GM19395 (cell line): ENCODE results near the gene VANGL1.
A peak's percentile ranks its signal among the peaks of the same experiment; 100 is the strongest.

Experiments used
- ATAC-seq: cut with Tn5 transposase; IDR thresholded peaks from one replicate; pipeline ENCODE4 v1.9.1; 2021; ENCODE audit warnings: mild to moderate bottlenecking, moderate library complexity; ENCODE audit not compliant: unreplicated experiment

The VANGL1 gene

GRCh38 chr1:115643666-115644065 lies 1.9 kb downstream of the VANGL1 start:
- no peak for ATAC-seq

- no peak for ATAC-seq
Observed at GRCh38 chr1:115644109-115644508, 2.3 kb downstream of the VANGL1 start.

GRCh38 chr1:115647047-115647446 lies 5.3 kb downstream of the VANGL1 start:
- no peak for ATAC-seq

- ATAC-seq = no peak
Observed at GRCh38 chr1:115647507-115647906, 5.7 kb downstream of the VANGL1 start.

- no peak for ATAC-seq
Observed at GRCh38 chr1:115647919-115648650, 6.3 kb downstream of the VANGL1 start.

- ATAC-seq = peak; percentile 91
Observed at GRCh38 chr1:115648717-115649691, 7.2 kb downstream of the VANGL1 start.

GRCh38 chr1:115649964-115650363 lies 8.2 kb downstream of the VANGL1 start:
- no peak for ATAC-seq

GRCh38 chr1:115650961-115651360 lies 9.2 kb downstream of the VANGL1 start:
- ATAC-seq = no peak

- no peak for ATAC-seq
Observed at GRCh38 chr1:115651391-115651790, 9.6 kb downstream of the VANGL1 start.

- ATAC-seq = no peak
Observed at GRCh38 chr1:115652236-115652788, 10.5 kb downstream of the VANGL1 start.

GRCh38 chr1:115654125-115654524 lies 12.4 kb downstream of the VANGL1 start:
- no peak for ATAC-seq

GRCh38 chr1:115654663-115655305 lies 13.0 kb downstream of the VANGL1 start:
- ATAC-seq = no peak

- no peak for ATAC-seq
Observed at GRCh38 chr1:115655306-115655663, 13.5 kb downstream of the VANGL1 start.

- no peak for ATAC-seq
Observed at GRCh38 chr1:115655916-115656315, 14.1 kb downstream of the VANGL1 start.

GRCh38 chr1:115656461-115657077 lies 14.8 kb downstream of the VANGL1 start:
- ATAC-seq = no peak

- no peak for ATAC-seq
Observed at GRCh38 chr1:115658646-115659045, 16.9 kb downstream of the VANGL1 start.

GRCh38 chr1:115660151-115660550 lies 18.4 kb downstream of the VANGL1 start:
- no peak for ATAC-seq

- no peak for ATAC-seq
Observed at GRCh38 chr1:115661157-115661556, 19.4 kb downstream of the VANGL1 start.

GRCh38 chr1:115665319-115666096 lies 23.7 kb downstream of the VANGL1 start:
- ATAC-seq = no peak

GRCh38 chr1:115666206-115666605 lies 24.4 kb downstream of the VANGL1 start:
- ATAC-seq = no peak
